ENCODE data around the gene HDAC4. TPM values are rescaled to one million over a fixed set of nuclear protein-coding genes. Genes with fewer than 3 reads are reported as not detected.
"Not testable (repeated sequence)": the region's sequence is repeated elsewhere in the genome, so short reads cannot be mapped to it uniquely, and the experiment has no call there.

HDAC4 gene
- total RNA-seq, result 10 to 100 TPM; 32.0 to 35.6 TPM

DNA sequence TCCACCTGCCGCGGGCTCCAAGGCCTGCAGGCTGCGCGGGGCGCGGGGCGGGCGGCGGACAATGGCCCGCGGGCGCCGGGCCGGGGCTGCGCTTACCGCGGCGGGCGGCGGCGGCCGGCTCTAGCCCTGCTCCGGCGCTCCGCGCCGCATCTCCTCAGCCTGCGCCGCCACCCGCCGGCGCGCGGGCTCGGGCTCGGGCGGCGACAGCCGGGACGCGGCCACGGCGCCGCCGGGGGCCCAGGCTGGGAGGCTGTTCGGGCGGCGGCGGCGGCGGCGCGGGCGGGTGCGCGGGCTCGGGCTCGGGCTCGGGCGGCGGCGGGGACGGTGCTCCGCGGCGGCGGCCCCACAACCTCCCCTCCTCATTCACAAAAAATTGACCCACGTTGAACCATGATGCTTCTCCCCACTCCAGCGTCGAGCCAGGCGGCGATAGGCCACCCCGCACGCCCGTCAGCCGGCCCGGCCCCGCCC is at the start of gene HDAC4:
Gene HDAC4 (minus strand): TSS at position 425 of the 471 bp plus-strand sequence. CDS start 48,321 bp downstream, outside the sequence.
- Mint-ChIP-seq H3K27ac (peak within 1 kb of the TSS; percentile 95), H3K27me3 (ENCODE audit: low read depth) (no peaks in the 10 kb centered on the region), H3K4me1 (ENCODE audit: low read depth) (peaks cover 41% of the 10 kb centered on the region), H3K4me3 (peak within 1 kb of the TSS; percentile 87), H3K36me3 (ENCODE audit: low read depth) (peaks cover 11% of the 10 kb centered on the region), H3K9me3 (no peaks in the 10 kb centered on the region)
- DNase-seq, result no peak
- intact Hi-C loops (cut with micrococcal nuclease), result loop anchor here (1.0 to 5.0 kb wide), 13 partner anchors 19 to 1166 kb away; partner anchors contain the start of genes COPS9 and NDUFA10
- CTCF ChIA-PET, result interaction anchor here (0.8 to 1.0 kb wide), 2 partner anchors 19 to 133 kb away, joined by 4 to 5 read pairs; no protein-coding TSS in a partner anchor

- H3K9me3 Mint-ChIP-seq, result peaks cover 12% of the 10 kb centered on the region
- intact Hi-C loops (cut with micrococcal nuclease); H3K4me1 Mint-ChIP-seq (ENCODE audit: low read depth); H3K27me3 Mint-ChIP-seq (ENCODE audit: low read depth); H3K4me3 Mint-ChIP-seq; CTCF ChIA-PET; H3K36me3 Mint-ChIP-seq (ENCODE audit: low read depth); H3K27ac Mint-ChIP-seq; DNase-seq: not testable (repeated sequence)
Observed at GRCh38 chr2:239449468-239449867, 48.6 kb upstream of the HDAC4 start.

GRCh38 chr2:239445771-239446524 is 45.1 kb upstream of the HDAC4 start:
- intact Hi-C loops (cut with micrococcal nuclease), result no loop called here
- Mint-ChIP-seq H3K4me1 (ENCODE audit: low read depth) (peaks cover 12% of the 10 kb centered on the region), H3K9me3 (peaks cover 1% of the 10 kb centered on the region), H3K4me3 (no peak overlapping the region), H3K27ac (no peak overlapping the region), H3K27me3 (ENCODE audit: low read depth) (peaks cover 17% of the 10 kb centered on the region), H3K36me3 (ENCODE audit: low read depth) (no peaks in the 10 kb centered on the region)
- DNase-seq, result no peak
- CTCF ChIA-PET, result no interaction called here

- intact Hi-C loops (cut with micrococcal nuclease), result no loop called here
- Mint-ChIP-seq H3K27me3 (ENCODE audit: low read depth) (peaks cover 21% of the 10 kb centered on the region), H3K4me1 (ENCODE audit: low read depth) (peaks cover 14% of the 10 kb centered on the region), H3K9me3 (no peaks in the 10 kb centered on the region), H3K4me3 (no peak overlapping the region), H3K36me3 (ENCODE audit: low read depth) (no peaks in the 10 kb centered on the region), H3K27ac (no peak overlapping the region)
- CTCF ChIA-PET, result interaction anchor here (0.8 kb wide), 1 partner anchor 11 kb away, joined by 3 read pairs; no protein-coding TSS in a partner anchor
- DNase-seq, result no peak
Observed at GRCh38 chr2:239444626-239445577, 44.1 kb upstream of the HDAC4 start.

DNA sequence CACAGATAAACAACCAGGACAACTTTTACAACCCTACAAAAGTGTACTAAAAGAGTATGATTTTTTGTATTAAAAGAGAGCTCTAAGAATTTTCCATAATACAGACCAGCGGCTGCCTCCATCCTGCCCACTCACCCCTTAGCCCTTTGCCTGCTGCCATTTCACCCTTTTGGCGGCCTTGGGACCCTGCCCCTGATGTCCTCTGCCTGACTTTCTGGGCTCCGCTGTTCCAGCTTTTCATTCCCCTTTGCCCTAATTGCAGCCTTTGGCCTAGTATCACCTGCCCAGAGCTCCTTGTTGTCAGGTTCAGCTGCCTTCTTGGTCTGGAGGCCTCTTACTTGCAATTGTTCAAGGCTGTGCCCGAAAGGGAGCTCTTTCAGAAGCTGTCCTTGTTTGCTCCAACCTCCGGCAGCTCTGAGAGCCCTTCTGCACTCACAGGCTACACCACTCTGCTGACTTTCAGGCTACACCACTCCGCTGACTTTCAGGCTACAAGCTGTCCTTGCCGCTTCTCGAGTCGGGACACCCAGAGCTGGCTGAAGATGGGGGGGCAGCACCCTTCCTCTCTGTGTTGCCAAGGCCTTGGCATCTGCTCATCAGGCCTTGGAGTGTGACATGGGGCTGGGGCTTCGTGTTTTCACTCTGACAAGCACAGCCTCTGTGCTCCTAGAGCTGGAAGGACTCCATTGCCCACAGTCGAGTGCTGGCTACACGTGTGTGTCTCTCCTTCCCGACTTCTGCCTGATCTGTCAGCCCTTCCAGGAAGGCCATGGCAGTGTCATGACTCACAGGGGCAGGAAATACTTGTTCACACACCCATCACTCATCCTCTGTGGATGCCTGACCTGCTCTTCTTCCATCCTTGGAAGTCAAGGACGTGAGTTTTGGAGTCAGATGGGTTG is 43.1 kb upstream of the HDAC4 start:
- Mint-ChIP-seq H3K36me3 (ENCODE audit: low read depth) (no peaks in the 10 kb centered on the region), H3K27ac (no peak overlapping the region), H3K4me3 (no peak overlapping the region), H3K27me3 (ENCODE audit: low read depth) (peaks cover 21% of the 10 kb centered on the region), H3K9me3 (no peaks in the 10 kb centered on the region), H3K4me1 (ENCODE audit: low read depth) (peaks cover 14% of the 10 kb centered on the region)
- CTCF ChIA-PET, result interaction anchor here (0.8 kb wide), 1 partner anchor 12 kb away, joined by 3 read pairs; no protein-coding TSS in a partner anchor
- intact Hi-C loops (cut with micrococcal nuclease), result no loop called here
- no peak for DNase-seq

DNA sequence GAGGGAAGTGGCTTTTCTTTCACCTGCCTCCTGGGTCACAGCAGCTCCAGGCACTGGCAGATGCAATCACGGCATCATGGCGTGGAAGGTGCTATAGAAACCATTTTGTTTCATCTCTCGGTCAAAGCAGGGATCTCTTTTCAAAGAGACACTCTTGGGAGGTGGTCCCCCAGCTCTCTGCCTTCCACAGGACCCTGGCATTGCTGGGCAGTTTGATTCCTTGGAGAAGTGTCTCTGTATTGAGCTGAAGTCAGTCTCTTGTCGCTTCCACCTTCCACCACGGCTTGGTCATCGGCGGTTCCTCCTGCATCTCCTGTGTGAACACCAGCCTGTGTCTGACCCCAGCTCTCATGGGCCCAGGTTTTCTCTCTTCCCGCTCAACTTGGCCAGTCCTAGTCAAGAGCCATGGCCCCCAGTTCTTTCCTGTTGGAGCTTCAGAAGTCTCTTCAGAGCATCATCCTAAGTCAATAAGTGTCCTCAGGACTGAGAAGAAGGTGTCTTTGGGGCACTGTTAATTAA is 42.3 kb upstream of the HDAC4 start:
- H3K27me3 Mint-ChIP-seq (ENCODE audit: low read depth), result peaks cover 21% of the 10 kb centered on the region
- no peak for DNase-seq
- H3K4me3 Mint-ChIP-seq, result no peak overlapping the region
- no peak overlapping the region for H3K27ac Mint-ChIP-seq
- no peaks in the 10 kb centered on the region for H3K36me3 Mint-ChIP-seq (ENCODE audit: low read depth)
- no peaks in the 10 kb centered on the region for H3K9me3 Mint-ChIP-seq
- intact Hi-C loops (cut with micrococcal nuclease), result no loop called here
- CTCF ChIA-PET, result interaction anchor here (1.0 to 1.6 kb wide), 2 partner anchors 9 to 12 kb away, joined by 3 read pairs; no protein-coding TSS in a partner anchor
- H3K4me1 Mint-ChIP-seq (ENCODE audit: low read depth), result peaks cover 14% of the 10 kb centered on the region

DNA sequence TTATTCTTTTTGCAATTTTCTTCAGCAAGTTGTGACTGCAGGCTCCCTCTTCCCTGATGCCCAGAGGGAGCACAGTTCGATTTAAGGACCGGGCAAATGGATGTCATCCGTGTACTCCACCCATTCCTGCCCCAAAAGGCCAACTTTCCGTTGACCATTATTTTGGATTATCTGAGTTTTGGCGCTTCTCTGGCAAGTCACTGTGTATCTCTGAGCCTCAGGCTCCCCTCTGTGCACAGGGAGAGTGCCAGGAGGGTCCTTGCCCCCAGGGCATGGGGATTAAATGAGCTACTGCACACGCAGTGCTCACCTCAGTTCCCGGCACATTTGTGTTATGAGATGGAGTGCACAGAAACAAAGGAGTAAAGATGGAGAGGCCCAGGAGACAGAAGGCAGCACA is 41.4 kb upstream of the HDAC4 start:
- Mint-ChIP-seq H3K4me3 (no peak overlapping the region), H3K27me3 (ENCODE audit: low read depth) (peaks cover 21% of the 10 kb centered on the region), H3K9me3 (no peaks in the 10 kb centered on the region), H3K4me1 (ENCODE audit: low read depth) (peaks cover 14% of the 10 kb centered on the region), H3K36me3 (ENCODE audit: low read depth) (no peaks in the 10 kb centered on the region), H3K27ac (no peak overlapping the region)
- CTCF ChIA-PET, result interaction anchor here (1.0 to 1.6 kb wide), 2 partner anchors 8 to 13 kb away, joined by 3 read pairs; no protein-coding TSS in a partner anchor
- DNase-seq, result no peak
- intact Hi-C loops (cut with micrococcal nuclease), result no loop called here

DNA sequence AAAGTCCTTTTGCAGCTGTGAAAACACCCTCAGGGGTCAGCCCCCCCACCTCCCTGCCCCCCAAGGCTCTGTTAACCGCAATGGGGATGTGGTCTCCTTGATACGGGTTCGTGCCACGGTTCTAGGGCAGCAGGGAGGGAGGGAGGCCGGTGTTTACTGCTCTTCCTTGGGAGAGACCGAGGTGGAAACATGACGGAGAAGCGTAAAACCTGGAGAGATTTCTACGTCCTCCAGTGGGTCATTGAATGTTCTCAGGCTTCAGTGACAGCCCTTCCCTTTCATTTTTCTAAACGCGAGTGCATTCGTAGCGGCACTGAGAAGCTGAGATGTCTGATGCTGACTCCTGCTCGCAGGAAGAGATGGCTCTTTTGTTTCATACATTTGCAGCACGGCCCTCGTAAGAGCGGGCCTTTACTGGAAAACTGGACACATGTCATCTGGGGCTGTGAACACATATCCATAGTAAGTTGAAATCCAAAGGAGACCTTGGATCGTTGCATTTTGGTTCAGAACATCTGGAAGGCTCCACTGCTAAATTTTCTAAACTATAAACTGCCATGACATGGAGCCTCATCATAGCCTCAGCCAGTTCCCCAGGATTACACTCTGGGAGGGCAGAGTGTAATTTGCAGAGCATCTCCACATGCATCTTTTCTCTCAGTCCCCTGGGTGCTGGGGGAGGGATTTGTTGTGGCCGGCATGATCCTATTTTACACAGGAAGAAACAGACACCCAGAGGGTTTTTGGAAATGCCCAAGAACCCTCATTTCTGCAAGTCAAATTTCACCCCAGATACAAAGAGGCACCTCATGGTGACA is 40.6 kb upstream of the HDAC4 start:
- DNase-seq, result no peak
- Mint-ChIP-seq H3K36me3 (ENCODE audit: low read depth) (no peaks in the 10 kb centered on the region), H3K27me3 (ENCODE audit: low read depth) (peaks cover 24% of the 10 kb centered on the region), H3K4me3 (peak overlapping the region; percentile 43), H3K27ac (no peak overlapping the region), H3K4me1 (ENCODE audit: low read depth) (peaks cover 14% of the 10 kb centered on the region), H3K9me3 (no peaks in the 10 kb centered on the region)
- intact Hi-C loops (cut with micrococcal nuclease), result no loop called here
- CTCF ChIA-PET, result interaction anchor here (1.6 kb wide), 1 partner anchor 7 kb away, joined by 3 read pairs; no protein-coding TSS in a partner anchor

DNA sequence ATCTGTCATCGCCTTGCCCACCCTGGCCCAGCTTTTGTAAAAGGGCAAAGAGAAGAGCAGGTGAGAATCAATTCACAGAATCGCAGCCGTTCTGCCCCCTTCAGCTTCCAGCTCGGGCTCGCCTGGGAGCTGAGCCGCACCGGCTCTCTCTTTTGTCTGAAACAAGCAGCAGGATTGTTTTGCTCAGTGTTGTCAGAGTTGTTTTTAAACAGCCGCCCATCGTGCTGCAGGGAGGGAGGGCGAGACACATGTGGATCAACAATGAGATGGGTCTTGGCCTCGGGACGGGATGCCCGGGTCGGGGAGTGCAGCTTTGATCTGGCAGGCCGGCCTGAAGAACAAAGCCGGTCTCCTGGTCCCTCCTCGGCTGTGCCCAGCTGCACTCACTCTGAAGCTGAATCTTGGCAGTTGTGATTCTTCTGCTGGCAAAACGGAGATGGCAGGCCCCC is 39.7 kb upstream of the HDAC4 start:
- Mint-ChIP-seq H3K4me3 (no peak overlapping the region), H3K27me3 (ENCODE audit: low read depth) (peaks cover 26% of the 10 kb centered on the region), H3K4me1 (ENCODE audit: low read depth) (peaks cover 14% of the 10 kb centered on the region), H3K36me3 (ENCODE audit: low read depth) (no peaks in the 10 kb centered on the region), H3K9me3 (no peaks in the 10 kb centered on the region), H3K27ac (no peak overlapping the region)
- CTCF ChIA-PET, result no interaction called here
- no peak for DNase-seq
- intact Hi-C loops (cut with micrococcal nuclease), result no loop called here

- CTCF ChIA-PET, result no interaction called here
- Mint-ChIP-seq H3K27me3 (ENCODE audit: low read depth) (peaks cover 26% of the 10 kb centered on the region), H3K4me1 (ENCODE audit: low read depth) (peaks cover 14% of the 10 kb centered on the region), H3K27ac (no peak overlapping the region), H3K9me3 (no peaks in the 10 kb centered on the region), H3K4me3 (no peak overlapping the region), H3K36me3 (ENCODE audit: low read depth) (no peaks in the 10 kb centered on the region)
- intact Hi-C loops (cut with micrococcal nuclease), result no loop called here
- DNase-seq, result no peak
Observed at GRCh38 chr2:239439754-239440315, 39.0 kb upstream of the HDAC4 start.
